ENCODE measurements around the gene CDC42EP4. TPM values are rescaled to one million over a fixed set of nuclear protein-coding genes. Genes with fewer than 3 reads are reported as not detected.
A peak's percentile ranks its signal among the peaks of the same experiment; 100 is the strongest.

The CDC42EP4 gene
- total and polyA plus RNA-seq, 9 of the 15 experiments (the other 6 are each of a cell fraction or from before 2014, with no cell fraction given) = 0.65 to 20.8 (median 12.3) TPM

DNA sequence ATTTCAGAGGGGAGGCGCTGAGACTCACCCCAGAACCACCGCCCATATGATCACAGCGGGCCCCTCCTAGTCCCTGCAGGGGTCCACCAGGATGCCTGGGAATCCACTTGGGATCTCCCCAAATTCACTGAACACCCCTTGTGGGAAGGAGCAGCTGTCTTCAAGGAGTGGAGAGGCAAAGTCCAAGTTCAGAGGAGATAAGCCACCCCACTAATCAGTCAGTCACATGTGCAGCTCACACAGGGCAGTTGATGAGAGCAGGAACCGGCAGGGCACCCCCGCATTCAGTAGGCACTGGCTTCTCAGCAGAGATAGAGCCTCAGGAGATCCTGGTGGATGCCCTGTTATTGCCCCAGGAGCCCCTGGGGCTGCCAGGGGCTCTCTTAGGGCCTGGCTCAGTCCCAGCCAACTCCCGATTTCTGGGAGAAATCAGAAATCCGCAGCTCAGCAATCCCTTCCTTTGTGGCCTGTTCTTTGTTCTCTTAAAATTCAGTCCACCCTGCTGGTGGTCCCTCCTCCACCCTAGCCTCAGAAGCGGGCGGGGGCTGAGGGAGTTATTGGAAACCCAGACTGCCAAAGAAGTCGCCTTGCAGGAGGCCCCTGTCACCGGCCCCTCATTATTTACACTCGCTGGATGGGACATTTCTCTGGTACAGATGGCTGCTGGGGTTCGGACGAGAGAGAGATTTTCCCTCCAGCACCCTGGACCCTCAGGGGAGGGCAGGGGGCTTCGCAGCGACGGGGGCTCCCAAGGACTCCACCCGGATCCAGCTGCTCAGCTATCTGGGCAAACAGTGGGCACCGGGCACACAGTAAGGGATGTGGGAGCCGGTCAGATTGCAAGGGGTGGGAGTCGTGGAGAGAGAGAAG is 1.8 kb downstream of the CDC42EP4 start (continued):
- TF ChIP-seq ZBTB8A (IDR thresholded peaks at IDR 0.05; ENCODE audit: partially characterized antibody) (no peak), SRSF3 (IDR thresholded peaks at IDR 0.05; ENCODE audit: insufficient read depth, low read length) (no peak), ZSCAN32 (CRISPR knock-in tag; IDR thresholded peaks at IDR 0.05) (no peak), L3MBTL2 (IDR thresholded peaks at IDR 0.05) (peak; percentile 68), MYBL2 (IDR thresholded peaks at IDR 0.05; ENCODE audit: low read depth) (no peak), MYBL2 (CRISPR knock-in tag; IDR thresholded peaks at IDR 0.05; ENCODE audit: borderline replicate concordance) (no peak), KDM2B (CRISPR knock-in tag; IDR thresholded peaks at IDR 0.05) (no peak), HDAC6 (IDR thresholded peaks at IDR 0.05; ENCODE audit: low read depth, low read length) (no peak), ZNF644 (tag; IDR thresholded peaks at IDR 0.05; ENCODE audit: low read depth) (0 out of 2 replicates have a peak, but pooled peaks have one; percentile 42), ZFX (CRISPR knock-in tag; IDR thresholded peaks at IDR 0.05) (peak; percentile 24; the same call in 1 of the 2 replicates), CBFA2T3 (IDR thresholded peaks at IDR 0.05) (peak; percentile 89), JUND (IDR thresholded peaks at IDR 0.05; ENCODE audit: borderline replicate concordance, low read depth, low read length) (peak; percentile 52), JUND (tag; IDR thresholded peaks at IDR 0.05; ENCODE audit: borderline replicate concordance, low read depth, low read length) (no peak; the same call in 2 of the 3 replicates), CBX2 (IDR thresholded peaks at IDR 0.05; ENCODE audit: insufficient read depth, low read length, poor library complexity, severe bottlenecking) (no peak), BCOR (IDR thresholded peaks at IDR 0.05) (no peak)
- TF ChIP-seq, protein P1, sequence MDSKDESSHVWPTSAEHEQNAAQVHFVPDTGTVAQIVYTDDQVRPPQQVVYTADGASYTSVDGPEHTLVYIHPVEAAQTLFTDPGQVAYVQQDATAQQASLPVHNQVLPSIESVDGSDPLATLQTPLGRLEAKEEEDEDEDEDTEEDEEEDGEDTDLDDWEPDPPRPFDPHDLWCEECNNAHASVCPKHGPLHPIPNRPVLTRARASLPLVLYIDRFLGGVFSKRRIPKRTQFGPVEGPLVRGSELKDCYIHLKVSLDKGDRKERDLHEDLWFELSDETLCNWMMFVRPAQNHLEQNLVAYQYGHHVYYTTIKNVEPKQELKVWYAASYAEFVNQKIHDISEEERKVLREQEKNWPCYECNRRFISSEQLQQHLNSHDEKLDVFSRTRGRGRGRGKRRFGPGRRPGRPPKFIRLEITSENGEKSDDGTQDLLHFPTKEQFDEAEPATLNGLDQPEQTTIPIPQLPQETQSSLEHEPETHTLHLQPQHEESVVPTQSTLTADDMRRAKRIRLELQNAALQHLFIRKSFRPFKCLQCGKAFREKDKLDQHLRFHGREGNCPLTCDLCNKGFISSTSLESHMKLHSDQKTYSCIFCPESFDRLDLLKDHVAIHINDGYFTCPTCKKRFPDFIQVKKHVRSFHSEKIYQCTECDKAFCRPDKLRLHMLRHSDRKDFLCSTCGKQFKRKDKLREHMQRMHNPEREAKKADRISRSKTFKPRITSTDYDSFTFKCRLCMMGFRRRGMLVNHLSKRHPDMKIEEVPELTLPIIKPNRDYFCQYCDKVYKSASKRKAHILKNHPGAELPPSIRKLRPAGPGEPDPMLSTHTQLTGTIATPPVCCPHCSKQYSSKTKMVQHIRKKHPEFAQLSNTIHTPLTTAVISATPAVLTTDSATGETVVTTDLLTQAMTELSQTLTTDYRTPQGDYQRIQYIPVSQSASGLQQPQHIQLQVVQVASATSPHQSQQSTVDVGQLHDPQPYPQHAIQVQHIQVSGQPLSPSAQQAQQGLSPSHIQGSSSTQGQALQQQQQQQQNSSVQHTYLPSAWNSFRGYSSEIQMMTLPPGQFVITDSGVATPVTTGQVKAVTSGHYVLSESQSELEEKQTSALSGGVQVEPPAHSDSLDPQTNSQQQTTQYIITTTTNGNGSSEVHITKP (IDR thresholded peaks at IDR 0.05; ENCODE audit: partially characterized antibody) = peak; percentile 81
- TF ChIP-seq, protein P2, sequence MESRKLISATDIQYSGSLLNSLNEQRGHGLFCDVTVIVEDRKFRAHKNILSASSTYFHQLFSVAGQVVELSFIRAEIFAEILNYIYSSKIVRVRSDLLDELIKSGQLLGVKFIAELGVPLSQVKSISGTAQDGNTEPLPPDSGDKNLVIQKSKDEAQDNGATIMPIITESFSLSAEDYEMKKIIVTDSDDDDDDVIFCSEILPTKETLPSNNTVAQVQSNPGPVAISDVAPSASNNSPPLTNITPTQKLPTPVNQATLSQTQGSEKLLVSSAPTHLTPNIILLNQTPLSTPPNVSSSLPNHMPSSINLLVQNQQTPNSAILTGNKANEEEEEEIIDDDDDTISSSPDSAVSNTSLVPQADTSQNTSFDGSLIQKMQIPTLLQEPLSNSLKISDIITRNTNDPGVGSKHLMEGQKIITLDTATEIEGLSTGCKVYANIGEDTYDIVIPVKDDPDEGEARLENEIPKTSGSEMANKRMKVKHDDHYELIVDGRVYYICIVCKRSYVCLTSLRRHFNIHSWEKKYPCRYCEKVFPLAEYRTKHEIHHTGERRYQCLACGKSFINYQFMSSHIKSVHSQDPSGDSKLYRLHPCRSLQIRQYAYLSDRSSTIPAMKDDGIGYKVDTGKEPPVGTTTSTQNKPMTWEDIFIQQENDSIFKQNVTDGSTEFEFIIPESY (CRISPR knock-in tag; IDR thresholded peaks at IDR 0.05) = no peak
- TF ChIP-seq, protein P3, sequence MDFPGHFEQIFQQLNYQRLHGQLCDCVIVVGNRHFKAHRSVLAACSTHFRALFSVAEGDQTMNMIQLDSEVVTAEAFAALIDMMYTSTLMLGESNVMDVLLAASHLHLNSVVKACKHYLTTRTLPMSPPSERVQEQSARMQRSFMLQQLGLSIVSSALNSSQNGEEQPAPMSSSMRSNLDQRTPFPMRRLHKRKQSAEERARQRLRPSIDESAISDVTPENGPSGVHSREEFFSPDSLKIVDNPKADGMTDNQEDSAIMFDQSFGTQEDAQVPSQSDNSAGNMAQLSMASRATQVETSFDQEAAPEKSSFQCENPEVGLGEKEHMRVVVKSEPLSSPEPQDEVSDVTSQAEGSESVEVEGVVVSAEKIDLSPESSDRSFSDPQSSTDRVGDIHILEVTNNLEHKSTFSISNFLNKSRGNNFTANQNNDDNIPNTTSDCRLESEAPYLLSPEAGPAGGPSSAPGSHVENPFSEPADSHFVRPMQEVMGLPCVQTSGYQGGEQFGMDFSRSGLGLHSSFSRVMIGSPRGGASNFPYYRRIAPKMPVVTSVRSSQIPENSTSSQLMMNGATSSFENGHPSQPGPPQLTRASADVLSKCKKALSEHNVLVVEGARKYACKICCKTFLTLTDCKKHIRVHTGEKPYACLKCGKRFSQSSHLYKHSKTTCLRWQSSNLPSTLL (IDR thresholded peaks at IDR 0.05) = no peak
- TF ChIP-seq, protein P4, sequence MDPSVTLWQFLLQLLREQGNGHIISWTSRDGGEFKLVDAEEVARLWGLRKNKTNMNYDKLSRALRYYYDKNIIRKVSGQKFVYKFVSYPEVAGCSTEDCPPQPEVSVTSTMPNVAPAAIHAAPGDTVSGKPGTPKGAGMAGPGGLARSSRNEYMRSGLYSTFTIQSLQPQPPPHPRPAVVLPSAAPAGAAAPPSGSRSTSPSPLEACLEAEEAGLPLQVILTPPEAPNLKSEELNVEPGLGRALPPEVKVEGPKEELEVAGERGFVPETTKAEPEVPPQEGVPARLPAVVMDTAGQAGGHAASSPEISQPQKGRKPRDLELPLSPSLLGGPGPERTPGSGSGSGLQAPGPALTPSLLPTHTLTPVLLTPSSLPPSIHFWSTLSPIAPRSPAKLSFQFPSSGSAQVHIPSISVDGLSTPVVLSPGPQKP (CRISPR knock-in tag; IDR thresholded peaks at IDR 0.05) = no peak
